Mesodermal cell (in vitro differentiated cells): ENCODE results near the gene CFAP74.

Experiments
- H3K27ac ChIP-seq: 2 replicates; pipeline ENCODE4 v1.7.0; 2013; ENCODE audit warnings: mild to moderate bottlenecking, low read depth, low read length, moderate library complexity; ENCODE audit not compliant: severe bottlenecking
- H3K36me3 ChIP-seq: 2 replicates; pipeline ENCODE4 v1.7.1; 2013; ENCODE audit warnings: mild to moderate bottlenecking, low read length, moderate library complexity; ENCODE audit not compliant: control insufficient read depth, insufficient read depth
- H3K4me1 ChIP-seq: one replicate; pipeline ENCODE4 v1.7.1; 2013; ENCODE audit warnings: mild to moderate bottlenecking, low read length; ENCODE audit not compliant: insufficient read depth, control insufficient read depth, poor library complexity, severe bottlenecking
- H3K4me3 ChIP-seq: 2 replicates; pipeline ENCODE4 v1.7.0; 2013; ENCODE audit warnings: low read length, control low read depth, mild to moderate bottlenecking; ENCODE audit not compliant: insufficient read depth, poor library complexity, severe bottlenecking; ENCODE audit errors: extremely low read depth
- H3K9me3 ChIP-seq: 2 replicates; pipeline ENCODE4 v1.7.1; 2013; ENCODE audit warnings: mild to moderate bottlenecking, low read length, moderate library complexity; ENCODE audit not compliant: control insufficient read depth
- WGBS, 2 experiments: methylation state at CpG; one replicate each; pipeline ENCODE4 v1.1.5; 2013; ENCODE audit warnings: missing lambda C conversion rate in 2 of 2; ENCODE audit not compliant: insufficient coverage in 2 of 2; 5-methylcytosine and 5-hydroxymethylcytosine counted together

The CFAP74 gene

GRCh38 chr1:1917995-1918900 is 85.3 kb downstream of the CFAP74 start:
- WGBS, 2 experiments: 43 to 50% methylated on average over 34 to 44 of the region's 46 CpGs
- Histone ChIP-seq H3K9me3 (no peaks in the 10 kb centered on the region), H3K4me3 (peak overlapping the region; percentile 50), H3K27ac (no peak overlapping the region), H3K4me1 (no peaks in the 10 kb centered on the region), H3K36me3 (no peaks in the 10 kb centered on the region)

GRCh38 chr1:1917304-1917976 is 86.1 kb downstream of the CFAP74 start:
- Histone ChIP-seq H3K27ac (no peak overlapping the region), H3K4me3 (no peak overlapping the region), H3K9me3 (no peaks in the 10 kb centered on the region), H3K36me3 (no peaks in the 10 kb centered on the region), H3K4me1 (no peaks in the 10 kb centered on the region)
- 89 to 94% methylated on average over 9 to 12 of the region's 14 CpGs for WGBS, 2 experiments

- H3K4me3 ChIP-seq: no peak overlapping the region
- 90 to 91% methylated on average over 7 to 19 of the region's 19 CpGs for WGBS, 2 experiments
- H3K9me3 ChIP-seq: no peaks in the 10 kb centered on the region
- no peaks in the 10 kb centered on the region for H3K36me3 ChIP-seq
- H3K4me1 ChIP-seq: no peaks in the 10 kb centered on the region
- H3K27ac ChIP-seq: no peak overlapping the region
These were observed 86.7 kb downstream of the CFAP74 start for GRCh38 chr1:1916851-1917251.

GRCh38 chr1:1915911-1916840 is 87.4 kb downstream of the CFAP74 start:
- H3K27ac ChIP-seq: no peak overlapping the region
- WGBS, 2 experiments: 93 to 96% methylated on average over 22 to 23 of the region's 23 CpGs
- no peaks in the 10 kb centered on the region for H3K9me3 ChIP-seq
- no peaks in the 10 kb centered on the region for H3K36me3 ChIP-seq
- no peaks in the 10 kb centered on the region for H3K4me1 ChIP-seq
- H3K4me3 ChIP-seq: no peak overlapping the region

GRCh38 chr1:1914971-1915692 is 88.5 kb downstream of the CFAP74 start, which contains the start of gene CALML6:
CALML6 (plus strand) TSS chr1:1915260; CDS start chr1:1915281, 21 bp downstream.
- 91 to 95% methylated on average over 13 to 14 of the region's 15 CpGs for WGBS, 2 experiments
- Histone ChIP-seq H3K27ac (no peak within 1 kb of the TSS), H3K4me1 (no peaks in the 10 kb centered on the region), H3K4me3 (no peak within 1 kb of the TSS), H3K36me3 (no peaks in the 10 kb centered on the region), H3K9me3 (no peaks in the 10 kb centered on the region)

GRCh38 chr1:1914101-1914970 is 89.2 kb downstream of the CFAP74 start:
- Histone ChIP-seq H3K36me3 (no peaks in the 10 kb centered on the region), H3K4me1 (no peaks in the 10 kb centered on the region), H3K4me3 (no peak overlapping the region), H3K9me3 (no peaks in the 10 kb centered on the region), H3K27ac (no peak overlapping the region)
- WGBS, 2 experiments: 82 to 83% methylated on average over 16 to 18 of the region's 20 CpGs

- Histone ChIP-seq H3K4me3 (no peak overlapping the region), H3K4me1 (peaks cover 11% of the 10 kb centered on the region), H3K27ac (no peak overlapping the region), H3K36me3 (no peaks in the 10 kb centered on the region), H3K9me3 (no peaks in the 10 kb centered on the region)
- WGBS, 2 experiments: 91 to 93% methylated on average over 7 to 11 of the region's 13 CpGs
These were observed 92.1 kb downstream of the CFAP74 start for GRCh38 chr1:1911350-1912041.

- H3K27ac ChIP-seq: no peak overlapping the region
- peaks cover 11% of the 10 kb centered on the region for H3K4me1 ChIP-seq
- no peaks in the 10 kb centered on the region for H3K9me3 ChIP-seq
- WGBS, 2 experiments: 94 to 96% methylated on average over 12 to 22 of the region's 22 CpGs
- no peak overlapping the region for H3K4me3 ChIP-seq
- no peaks in the 10 kb centered on the region for H3K36me3 ChIP-seq
These were observed 92.8 kb downstream of the CFAP74 start for GRCh38 chr1:1910651-1911331.
